Skeletal muscle satellite cell (primary cell): ENCODE results near the gene CNTFR.

Experiments used
- H3K27me3 ChIP-seq: 2 replicates; pipeline ENCODE4 v1.7.0; 2013; ENCODE audit warnings: low read length; ENCODE audit not compliant: control insufficient read depth, insufficient read depth
- H3K36me3 ChIP-seq: 2 replicates; pipeline ENCODE4 v1.7.0; 2013; ENCODE audit warnings: mild to moderate bottlenecking, control low read depth, low read length; ENCODE audit not compliant: insufficient read depth
- H3K4me1 ChIP-seq: 2 replicates; pipeline ENCODE4 v1.7.0; 2013; ENCODE audit warnings: low read length; ENCODE audit not compliant: control insufficient read depth, insufficient read depth
- H3K4me2 ChIP-seq: 2 replicates; pipeline ENCODE4 v1.7.0; 2013; ENCODE audit warnings: mild to moderate bottlenecking, low read length
- H3K4me3 ChIP-seq: 2 replicates; pipeline ENCODE4 v1.7.0; 2013; ENCODE audit warnings: low read length
- H3K9ac ChIP-seq: 2 replicates; pipeline ENCODE4 v1.7.0; 2013; ENCODE audit warnings: mild to moderate bottlenecking, low read depth, low read length, moderate library complexity
- H3K9me3 ChIP-seq: replicated peaks from 2 replicates; pipeline ENCODE4 v1.7.0; 2013; ENCODE audit warnings: mild to moderate bottlenecking, control low read depth, low read length

CNTFR gene

DNA sequence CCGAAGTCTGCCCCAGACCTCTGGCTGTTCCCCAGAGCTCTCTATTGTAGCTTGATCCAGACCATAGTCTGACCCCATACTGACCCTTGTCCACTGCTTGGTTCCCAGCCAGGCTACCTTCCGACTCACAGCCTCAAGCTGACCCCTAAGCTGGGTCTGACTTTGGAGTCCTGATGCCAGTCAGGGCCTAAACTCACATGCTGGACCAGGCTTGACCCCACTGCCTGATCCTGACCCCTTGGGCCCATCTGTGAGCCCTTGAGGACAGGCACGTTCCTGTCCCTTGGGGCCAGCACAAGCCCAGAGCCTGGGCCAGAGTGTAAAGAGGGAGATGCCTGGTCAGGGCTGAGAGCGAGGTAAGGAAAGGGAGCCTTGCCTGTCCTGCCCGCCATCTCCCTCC, 34.0 kb downstream of the CNTFR start:
- no peaks in the 10 kb centered on the region for H3K36me3 ChIP-seq
- H3K4me1 ChIP-seq: peaks cover 20% of the 10 kb centered on the region
- peaks cover 34% of the 10 kb centered on the region for H3K27me3 ChIP-seq
- no peak overlapping the region for H3K9ac ChIP-seq
- no peak overlapping the region for H3K4me3 ChIP-seq
- H3K4me2 ChIP-seq: no peak overlapping the region
- H3K9me3 ChIP-seq: no peaks in the 10 kb centered on the region

DNA sequence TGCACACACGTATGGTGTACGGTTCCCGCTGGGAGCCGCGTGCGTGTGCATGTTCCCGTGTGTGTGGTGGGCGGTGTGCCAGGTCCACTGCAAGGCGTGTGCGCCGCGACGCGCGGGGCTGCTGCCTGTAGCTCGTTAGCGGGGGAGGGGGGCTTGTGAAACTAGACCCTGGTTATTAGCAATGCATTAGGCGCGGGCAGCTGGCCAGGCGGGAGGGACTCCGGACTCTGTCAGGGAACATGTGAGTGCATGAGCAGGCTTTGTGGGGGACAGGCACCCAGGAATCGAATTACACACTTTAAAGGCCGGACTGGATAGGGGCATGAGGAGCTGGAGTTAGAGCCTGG, 34.5 kb downstream of the CNTFR start:
- H3K9ac ChIP-seq: no peak overlapping the region
- no peaks in the 10 kb centered on the region for H3K36me3 ChIP-seq
- no peak overlapping the region for H3K4me3 ChIP-seq

DNA sequence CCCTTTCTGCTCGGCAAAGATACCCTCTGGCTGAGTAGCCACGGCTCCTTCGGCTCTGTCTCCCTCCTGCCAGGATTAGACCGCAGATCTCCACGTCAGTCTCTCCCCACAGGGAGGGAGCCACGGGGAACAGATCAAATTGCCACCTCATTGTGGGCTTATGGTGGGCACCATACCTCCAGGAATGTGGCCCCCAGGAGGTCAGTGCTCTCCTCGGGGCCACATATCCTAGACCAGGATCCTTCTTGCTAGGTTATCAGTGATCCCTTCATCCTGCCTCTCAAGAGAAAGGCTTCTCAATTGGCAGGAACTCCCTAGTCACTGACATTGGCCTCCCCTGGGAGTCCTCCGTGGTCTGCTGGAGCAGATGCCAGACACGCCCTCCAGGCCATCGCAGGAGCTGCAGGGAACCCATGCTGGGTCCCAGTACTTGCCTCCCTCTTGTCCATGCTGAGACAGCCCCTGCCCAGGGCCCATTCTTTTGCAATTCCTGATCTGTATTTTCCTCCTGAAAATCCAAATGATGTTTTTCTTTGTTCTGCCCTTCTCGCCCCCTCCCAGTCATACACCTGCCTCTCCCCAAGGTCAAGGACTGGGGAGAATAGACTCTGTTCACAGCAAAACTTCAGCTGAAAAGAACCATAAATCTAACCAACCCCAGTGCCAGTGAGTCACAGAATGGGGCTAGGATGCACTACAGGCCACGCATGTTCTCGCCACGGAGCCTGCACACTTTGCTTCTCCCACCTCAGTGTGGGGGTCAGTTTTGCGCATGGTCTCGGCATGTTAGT, 35.1 kb downstream of the CNTFR start:
- no peak overlapping the region for H3K9ac ChIP-seq
- peaks cover 34% of the 10 kb centered on the region for H3K27me3 ChIP-seq
- H3K4me1 ChIP-seq: peaks cover 9% of the 10 kb centered on the region
- H3K9me3 ChIP-seq: no peaks in the 10 kb centered on the region
- H3K36me3 ChIP-seq: no peaks in the 10 kb centered on the region
- no peak overlapping the region for H3K4me3 ChIP-seq
- no peak overlapping the region for H3K4me2 ChIP-seq

More for the DNA sequence above, 34.5 kb downstream of the CNTFR start:
- Histone ChIP-seq H3K4me1 (peaks cover 14% of the 10 kb centered on the region), H3K9me3 (no peaks in the 10 kb centered on the region), H3K27me3 (peaks cover 34% of the 10 kb centered on the region), H3K4me2 (no peak overlapping the region)

DNA sequence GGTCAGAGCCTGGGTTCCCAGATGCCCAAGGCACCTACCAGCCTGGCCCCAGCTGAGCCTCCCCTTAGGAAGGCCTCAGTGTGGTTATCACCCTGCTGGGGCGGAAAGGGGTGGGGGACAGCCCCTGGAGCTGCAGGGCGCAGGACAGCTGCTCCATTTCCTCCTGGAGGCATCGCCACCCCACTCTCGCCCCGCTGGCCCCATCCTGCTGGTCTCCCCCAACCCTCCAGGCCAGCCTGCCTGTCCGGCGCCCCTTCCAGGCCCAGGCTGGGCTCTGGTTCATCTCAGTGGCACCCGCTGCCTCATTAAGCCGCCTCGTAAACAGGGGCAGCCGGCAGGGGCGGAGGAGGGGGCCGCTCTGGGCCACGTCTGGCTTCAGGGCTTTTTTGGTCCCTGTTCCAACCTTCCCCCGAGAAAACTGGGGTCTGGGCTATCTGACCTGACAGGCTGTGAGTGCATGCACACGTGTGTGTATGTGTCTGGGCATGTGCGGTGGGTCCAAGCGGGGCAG, 36.0 kb downstream of the CNTFR start:
- H3K9ac ChIP-seq: no peak overlapping the region
- peaks cover under 1% of the 10 kb centered on the region for H3K4me1 ChIP-seq
- H3K4me2 ChIP-seq: no peak overlapping the region
- peaks cover 34% of the 10 kb centered on the region for H3K27me3 ChIP-seq
- no peaks in the 10 kb centered on the region for H3K36me3 ChIP-seq
- H3K9me3 ChIP-seq: no peaks in the 10 kb centered on the region
- no peak overlapping the region for H3K4me3 ChIP-seq

DNA sequence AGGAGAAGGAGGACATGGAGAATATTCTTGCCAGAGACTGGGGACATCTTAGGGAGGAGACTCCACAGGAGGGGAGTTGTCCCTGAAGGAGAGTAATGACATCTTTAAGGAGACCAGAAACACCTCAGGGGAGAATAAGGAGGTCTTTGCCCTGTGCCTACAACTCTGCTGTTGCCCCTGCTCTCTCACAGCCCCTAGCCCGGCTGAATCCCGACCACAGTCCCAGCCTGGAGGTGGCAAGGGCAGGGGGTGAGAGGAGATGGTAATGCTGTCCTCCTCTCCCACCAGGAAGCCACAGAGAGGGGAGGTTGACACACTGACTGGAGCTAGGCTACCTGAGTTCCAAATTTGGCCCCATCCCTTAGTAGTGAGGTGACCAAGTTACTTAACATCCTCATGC, 36.5 kb downstream of the CNTFR start:
- H3K9me3 ChIP-seq: no peaks in the 10 kb centered on the region
- no peaks in the 10 kb centered on the region for H3K4me1 ChIP-seq
- no peak overlapping the region for H3K9ac ChIP-seq
- H3K4me3 ChIP-seq: no peak overlapping the region
- H3K27me3 ChIP-seq: peaks cover 34% of the 10 kb centered on the region
- H3K4me2 ChIP-seq: no peak overlapping the region
- no peaks in the 10 kb centered on the region for H3K36me3 ChIP-seq

DNA sequence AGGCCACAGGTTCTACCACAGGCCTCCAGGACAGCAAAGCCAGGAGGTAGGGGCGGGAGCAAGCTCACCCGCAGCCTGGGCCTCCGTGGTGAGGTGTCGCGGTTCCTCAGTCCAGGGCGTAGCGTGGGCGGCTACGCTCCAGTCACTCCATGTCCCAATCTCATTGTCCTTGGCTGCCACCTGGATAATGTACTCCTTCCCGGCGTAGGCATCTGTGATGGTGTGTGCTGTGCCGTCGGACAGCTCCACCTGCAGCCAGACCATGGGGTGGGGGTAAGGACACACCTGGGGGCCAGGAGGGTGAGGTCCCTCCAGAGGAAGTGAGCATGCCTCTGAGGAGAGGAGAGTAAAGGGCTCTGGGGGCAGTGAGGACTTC, 36.9 kb downstream of the CNTFR start:
- H3K4me2 ChIP-seq: no peak overlapping the region
- no peak overlapping the region for H3K4me3 ChIP-seq
- H3K9me3 ChIP-seq: no peaks in the 10 kb centered on the region
- H3K27me3 ChIP-seq: peaks cover 34% of the 10 kb centered on the region
- no peaks in the 10 kb centered on the region for H3K36me3 ChIP-seq
- H3K4me1 ChIP-seq: no peaks in the 10 kb centered on the region
- no peak overlapping the region for H3K9ac ChIP-seq

DNA sequence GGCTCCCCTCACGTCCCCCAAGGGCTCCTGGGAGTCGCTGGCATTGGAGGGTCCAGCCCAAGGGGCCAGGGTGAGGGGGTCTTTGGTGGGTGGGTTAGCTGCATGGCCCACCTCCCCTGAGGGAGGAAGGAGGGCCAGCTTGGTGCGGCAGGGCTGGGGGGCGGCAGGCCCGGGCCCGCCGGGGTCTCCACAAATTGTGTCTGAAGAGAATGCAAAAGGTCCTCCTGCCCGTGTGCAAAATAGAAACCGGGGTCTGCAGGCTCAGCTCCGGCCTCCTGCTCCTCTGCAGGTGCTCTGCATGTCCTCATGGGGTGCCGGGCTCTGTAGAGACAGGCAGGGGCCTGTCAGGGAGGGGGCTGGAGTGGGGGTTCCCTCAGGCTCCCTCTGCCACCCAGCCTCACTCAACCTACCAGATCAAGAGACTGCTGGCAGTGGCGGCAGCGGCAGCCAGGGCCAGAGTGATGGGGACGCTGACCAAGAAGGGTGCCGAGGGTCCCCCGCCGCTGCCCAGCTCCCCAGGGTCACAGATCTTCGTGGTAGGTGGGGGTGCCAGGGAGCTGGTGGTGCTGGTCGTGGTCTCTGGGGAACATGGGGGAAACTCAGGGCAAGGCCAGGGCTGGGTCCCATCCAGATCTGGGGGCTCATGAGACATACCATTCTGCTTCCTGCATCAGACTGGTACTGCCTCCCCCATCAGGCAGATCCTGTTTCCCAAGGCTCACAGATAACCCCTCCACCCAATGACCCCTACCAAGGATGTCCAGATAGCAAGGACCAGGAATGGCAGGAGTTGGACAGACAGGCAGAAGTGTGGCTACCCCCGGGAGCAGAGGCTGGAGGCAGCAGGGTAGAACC, 37.5 kb downstream of the CNTFR start:
- no peak overlapping the region for H3K4me3 ChIP-seq
- H3K9me3 ChIP-seq: no peaks in the 10 kb centered on the region
- no peak overlapping the region for H3K9ac ChIP-seq
- H3K27me3 ChIP-seq: peaks cover 37% of the 10 kb centered on the region
- no peaks in the 10 kb centered on the region for H3K4me1 ChIP-seq
- H3K4me2 ChIP-seq: no peak overlapping the region
- no peaks in the 10 kb centered on the region for H3K36me3 ChIP-seq

DNA sequence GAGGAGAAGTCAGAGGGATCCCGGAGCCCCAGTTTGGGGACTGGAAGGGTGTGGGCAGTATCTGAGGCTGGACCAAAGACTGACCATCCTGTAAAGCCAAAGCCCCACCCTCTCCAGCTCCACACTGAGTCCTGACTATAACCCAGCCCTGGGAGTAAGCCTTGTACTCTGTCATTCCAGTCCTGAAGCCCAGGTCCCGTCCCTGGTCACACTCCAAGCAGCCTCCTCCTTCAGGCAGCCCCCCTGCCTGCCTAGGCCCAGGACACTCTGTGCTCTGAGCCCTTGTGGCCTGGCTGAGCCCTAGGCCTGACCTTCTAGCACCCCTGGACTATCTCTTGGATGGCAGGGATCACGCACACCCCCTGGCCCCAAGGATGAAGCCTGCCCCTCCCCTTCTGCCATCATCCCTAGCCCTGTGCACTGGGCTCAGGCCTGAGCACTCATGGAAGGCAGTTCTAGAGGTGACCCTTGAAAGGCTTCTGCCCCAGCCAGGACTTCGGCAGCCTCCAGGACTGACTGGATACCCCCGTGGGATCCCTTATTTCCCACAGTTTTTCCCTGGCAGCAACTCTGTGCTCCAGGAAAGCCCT, 38.7 kb downstream of the CNTFR start:
- Histone ChIP-seq H3K4me2 (no peak overlapping the region), H3K9me3 (no peaks in the 10 kb centered on the region), H3K9ac (no peak overlapping the region), H3K36me3 (no peaks in the 10 kb centered on the region), H3K27me3 (peaks cover 37% of the 10 kb centered on the region), H3K4me1 (no peaks in the 10 kb centered on the region), H3K4me3 (no peak overlapping the region)

DNA sequence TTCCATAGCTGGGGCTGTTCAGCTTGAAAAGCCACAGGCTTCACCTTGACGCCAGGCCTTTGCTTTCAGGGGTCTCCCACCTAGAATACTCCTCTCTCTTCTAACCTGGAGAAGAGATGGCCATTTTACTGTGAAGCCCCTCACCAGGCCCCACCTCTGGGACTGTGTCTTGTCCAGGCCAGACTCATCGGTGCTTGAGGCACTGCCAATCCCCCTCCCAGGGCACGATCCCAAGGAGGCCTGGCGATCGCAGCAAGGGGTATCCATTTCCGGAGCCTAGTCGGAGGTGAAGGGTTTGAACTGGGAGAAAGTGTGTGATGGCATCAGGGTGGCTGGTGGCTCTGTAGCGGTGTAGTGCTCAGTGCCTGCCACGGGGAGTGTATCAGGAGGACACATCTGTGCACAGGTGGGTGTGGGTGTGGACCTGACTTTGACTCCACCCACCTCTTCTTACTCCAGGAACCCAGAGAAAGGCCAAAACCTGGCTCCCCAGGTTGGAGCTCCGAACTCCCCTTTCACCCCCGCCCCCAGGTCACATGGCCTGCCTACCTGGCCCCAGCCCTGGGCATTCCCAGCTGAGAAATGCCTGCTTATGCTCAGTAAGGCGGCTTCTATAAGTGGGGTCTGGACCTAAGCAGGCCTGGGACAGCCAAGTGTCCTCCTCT, 39.4 kb downstream of the CNTFR start:
- Histone ChIP-seq H3K4me2 (no peak overlapping the region), H3K27me3 (peaks cover 39% of the 10 kb centered on the region), H3K4me3 (no peak overlapping the region), H3K9ac (no peak overlapping the region), H3K9me3 (no peaks in the 10 kb centered on the region), H3K36me3 (no peaks in the 10 kb centered on the region), H3K4me1 (no peaks in the 10 kb centered on the region)

DNA sequence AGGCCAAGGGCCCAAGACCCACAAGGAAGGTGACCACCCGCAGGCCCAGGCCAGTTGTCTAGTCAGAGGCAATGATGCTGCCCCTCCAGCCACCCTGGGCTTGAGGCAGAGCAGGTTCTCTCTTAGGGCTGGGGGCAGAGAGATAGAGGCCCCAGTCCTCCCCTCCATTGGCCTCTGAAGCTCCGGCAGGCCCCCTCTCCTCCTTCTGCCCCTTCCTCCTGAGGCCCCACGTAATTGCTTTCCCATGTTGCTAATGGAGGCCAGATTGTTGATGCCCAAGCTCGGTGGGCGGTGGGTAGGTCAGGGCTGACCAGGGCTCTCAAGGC, 40.2 kb downstream of the CNTFR start:
- Histone ChIP-seq H3K27me3 (peaks cover 38% of the 10 kb centered on the region), H3K4me3 (no peak overlapping the region), H3K36me3 (no peaks in the 10 kb centered on the region), H3K9me3 (no peaks in the 10 kb centered on the region), H3K4me1 (no peaks in the 10 kb centered on the region), H3K4me2 (no peak overlapping the region), H3K9ac (no peak overlapping the region)

DNA sequence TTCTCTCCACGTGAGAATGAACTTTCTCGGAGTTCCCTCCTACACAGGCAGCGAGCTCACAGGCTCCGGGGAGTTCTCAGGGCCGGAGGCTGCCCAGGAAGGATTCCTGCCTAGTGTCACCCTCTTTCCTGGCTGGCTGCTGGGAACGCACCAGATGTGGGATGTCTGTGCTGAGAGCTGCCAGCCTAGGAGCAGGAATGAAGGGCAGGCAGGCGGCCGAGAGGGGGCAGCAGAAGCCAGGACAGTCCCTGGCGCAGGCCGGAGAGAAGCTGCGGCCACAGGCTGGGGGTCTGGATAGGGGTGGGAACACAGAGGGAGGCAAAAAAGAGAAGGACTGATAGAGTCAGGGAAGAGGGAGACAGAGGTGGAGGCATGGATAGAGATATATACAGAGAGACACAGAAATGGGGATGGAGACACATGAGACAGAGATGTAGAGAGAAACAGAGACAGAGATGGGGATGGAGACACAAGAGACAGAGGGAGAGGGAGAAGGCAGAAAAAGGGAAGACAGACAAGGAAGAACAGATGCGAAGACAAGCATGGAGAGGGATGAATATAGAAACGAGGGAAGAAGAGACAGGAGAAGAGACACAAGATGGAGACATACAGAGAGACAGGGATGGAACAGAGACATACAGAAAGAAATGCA, 41.4 kb downstream of the CNTFR start:
- Histone ChIP-seq H3K4me2 (no peak overlapping the region), H3K36me3 (no peaks in the 10 kb centered on the region), H3K4me1 (no peaks in the 10 kb centered on the region), H3K4me3 (no peak overlapping the region), H3K27me3 (peaks cover 44% of the 10 kb centered on the region), H3K9ac (no peak overlapping the region), H3K9me3 (no peaks in the 10 kb centered on the region)
